GM23248 (cell line): ENCODE results near the gene SIX4. TPM values are rescaled to one million over a fixed set of nuclear protein-coding genes. Genes with fewer than 3 reads are reported as not detected.

ENCODE experiments used
- DNase-seq: peaks from one replicate; pipeline ENCODE4 v3.0.0-alpha.2; 2015
- H2AFZ ChIP-seq: fragments of 200-600 bp; sonication (generic); 2 replicates; pipeline ENCODE4 v1.6.1; 2016; ENCODE audit warnings: antibody characterized with exemption
- H3F3A ChIP-seq: fragments of 200-600 bp; sonication (generic); 2 replicates; pipeline ENCODE4 v1.6.1; 2016; ENCODE audit warnings: mild to moderate bottlenecking, antibody characterized with exemption, mixed run types; ENCODE audit not compliant: insufficient read depth
- H3K27ac ChIP-seq: fragments of 200-600 bp; sonication (generic); 2 replicates; pipeline ENCODE4 v1.5.1; 2016; ENCODE audit warnings: mild to moderate bottlenecking
- H3K27me3 ChIP-seq: fragments of 200-600 bp; sonication (generic); replicated peaks from 2 replicates; pipeline ENCODE4 v1.6.1; 2016; ENCODE audit warnings: mild to moderate bottlenecking; ENCODE audit not compliant: insufficient read depth
- H3K36me3 ChIP-seq: fragments of 200-600 bp; sonication (generic); 2 replicates; pipeline ENCODE4 v1.6.1; 2016; ENCODE audit warnings: low read depth, mild to moderate bottlenecking
- H3K4me1 ChIP-seq: fragments of 200-600 bp; sonication (generic); 2 replicates; pipeline ENCODE4 v1.6.1; 2016; ENCODE audit warnings: mild to moderate bottlenecking; ENCODE audit not compliant: insufficient read depth
- H3K4me2 ChIP-seq: fragments of 200-600 bp; sonication (generic); one replicate; pipeline ENCODE4 v1.6.1; 2016; ENCODE audit warnings: mild to moderate bottlenecking; ENCODE audit not compliant: unreplicated experiment
- H3K4me3 ChIP-seq: fragments of 200-600 bp; sonication (generic); 2 replicates; pipeline ENCODE4 v1.5.1; 2016; ENCODE audit warnings: mild to moderate bottlenecking
- H3K79me2 ChIP-seq: fragments of 200-600 bp; sonication (generic); 2 replicates; pipeline ENCODE4 v1.6.1; 2016; ENCODE audit warnings: mild to moderate bottlenecking; ENCODE audit not compliant: insufficient read depth
- H3K9ac ChIP-seq: fragments of 200-600 bp; sonication (generic); 2 replicates; pipeline ENCODE4 v1.6.1; 2016; ENCODE audit warnings: mild to moderate bottlenecking
- H3K9me2 ChIP-seq: fragments of 200-600 bp; sonication (generic); 2 replicates; pipeline ENCODE4 v1.6.1; 2016; ENCODE audit warnings: mixed run types, mild to moderate bottlenecking, moderate library complexity; ENCODE audit not compliant: insufficient read depth
- H3K9me3 ChIP-seq: fragments of 200-600 bp; sonication (generic); one replicate; pipeline ENCODE4 v1.6.1; 2017; ENCODE audit warnings: low read depth
- H4K20me1 ChIP-seq: fragments of 200-600 bp; sonication (generic); 2 replicates; pipeline ENCODE4 v1.6.0; 2016; ENCODE audit not compliant: insufficient read depth
- EZH2 ChIP-seq: fragments of 200-600 bp; sonication (generic); IDR thresholded peaks from 2 replicates; pipeline ENCODE4 v1.6.1; 2018; ENCODE audit warnings: antibody characterized with exemption, mild to moderate bottlenecking; ENCODE audit not compliant: insufficient read depth, poor library complexity, severe bottlenecking
- EZH2phosphoT487 ChIP-seq: fragments of 200-600 bp; sonication (generic); IDR thresholded peaks from 2 replicates; pipeline ENCODE4 v1.6.1; 2018; ENCODE audit warnings: antibody characterized with exemption, moderate library complexity, mild to moderate bottlenecking, low read depth; ENCODE audit not compliant: insufficient read depth
- WGBS, 2 experiments: methylation state at CpG; one replicate each; pipeline ENCODE4 v1.1.6; 2015 to 2017; ENCODE audit warnings: low lambda C conversion rate in 2 of 2, low coverage in 1 of 2; ENCODE audit errors: missing lambda C conversion rate in 2 of 2; 5-methylcytosine and 5-hydroxymethylcytosine counted together
- in situ Hi-C: fragments of 300-500 bp; cut with MboI; formaldehyde crosslinking; loops from 2 replicates; pipeline ENCODE4 v1.15.0; 2020
- polyA plus RNA-seq: library from polyadenylated mRNA; unstranded; fragments of >200 nt; fragmentation: Nextera tagmentation; extraction: Ambion mirVana; gene quantifications from 2 replicates; pipeline ENCODE4 v1.2.1, GENCODE V29; 2016
- total RNA-seq: library from RNA; depleted of rRNA; stranded (reverse); fragments of >200 nt; shearing (Covaris generic); gene quantifications from 2 replicates; pipeline ENCODE4 v1.2.3, GENCODE V29; 2014

Gene SIX4
- total and polyA plus RNA-seq, 2 experiments from 2014 or later: 1.5 to 12.2 TPM

GRCh38 chr14:60756847-60757246, 32.7 kb upstream of the SIX4 start:
- TF ChIP-seq EZH2 (no peak), EZH2phosphoT487 (no peak)
- DNase-seq: peak; percentile 33
- H3K27me3 ChIP-seq: no peaks in the 10 kb centered on the region
- H3F3A ChIP-seq: peaks cover 29% of the 10 kb centered on the region
- peak overlapping the region; percentile 54 for H3K4me3 ChIP-seq
- peak overlapping the region; percentile 8; the same call in 1 of the 2 replicates for H2AFZ ChIP-seq
- peaks cover 50% of the 10 kb centered on the region for H3K4me1 ChIP-seq
- no peaks in the 10 kb centered on the region for H3K36me3 ChIP-seq
- 2 to 9% methylated on average over 1 of the region's 1 CpG for WGBS, 2 experiments
- H3K9me3 ChIP-seq: no peaks in the 10 kb centered on the region
- H3K9ac ChIP-seq: peak overlapping the region; percentile 65
- H3K79me2 ChIP-seq: peaks cover 90% of the 10 kb centered on the region
- in situ Hi-C loops: no loop called here
- H4K20me1 ChIP-seq: no peaks in the 10 kb centered on the region
- H3K27ac ChIP-seq: peak overlapping the region; percentile 84
- H3K9me2 ChIP-seq: no peaks in the 10 kb centered on the region
- H3K4me2 ChIP-seq: peak overlapping the region; percentile 83

- peaks cover 25% of the 10 kb centered on the region for H3K4me1 ChIP-seq
- TF ChIP-seq EZH2 (no peak), EZH2phosphoT487 (no peak)
- peaks cover 29% of the 10 kb centered on the region for H3F3A ChIP-seq
- no peaks in the 10 kb centered on the region for H3K36me3 ChIP-seq
- no peak overlapping the region for H3K4me2 ChIP-seq
- no peaks in the 10 kb centered on the region for H4K20me1 ChIP-seq
- peaks cover 90% of the 10 kb centered on the region for H3K79me2 ChIP-seq
- 87 to 90% methylated on average over 7 of the region's 7 CpGs for WGBS, 2 experiments
- H2AFZ ChIP-seq: no peak overlapping the region
- no peak for DNase-seq
- H3K9me3 ChIP-seq: no peaks in the 10 kb centered on the region
- no peak overlapping the region for H3K4me3 ChIP-seq
- H3K9ac ChIP-seq: no peak overlapping the region
- in situ Hi-C loops: no loop called here
- H3K27ac ChIP-seq: no peak overlapping the region
- H3K27me3 ChIP-seq: no peaks in the 10 kb centered on the region
- H3K9me2 ChIP-seq: no peaks in the 10 kb centered on the region
These were observed 29.3 kb upstream of the SIX4 start for GRCh38 chr14:60753264-60754119.

GRCh38 chr14:60744566-60744965, 20.4 kb upstream of the SIX4 start:
- H3K4me2 ChIP-seq: no peak overlapping the region
- DNase-seq: no peak
- TF ChIP-seq EZH2 (no peak), EZH2phosphoT487 (no peak)
- no peak overlapping the region for H3K4me3 ChIP-seq
- H3K9ac ChIP-seq: no peak overlapping the region
- no peaks in the 10 kb centered on the region for H3K9me3 ChIP-seq
- no peaks in the 10 kb centered on the region for H3K27me3 ChIP-seq
- H3K27ac ChIP-seq: no peak overlapping the region
- H3K9me2 ChIP-seq: no peaks in the 10 kb centered on the region
- no peak overlapping the region for H2AFZ ChIP-seq
- no peaks in the 10 kb centered on the region for H3F3A ChIP-seq
- H3K36me3 ChIP-seq: no peaks in the 10 kb centered on the region
- in situ Hi-C loops: no loop called here
- H3K79me2 ChIP-seq: peaks cover 97% of the 10 kb centered on the region
- no peaks in the 10 kb centered on the region for H3K4me1 ChIP-seq
- no peaks in the 10 kb centered on the region for H4K20me1 ChIP-seq

GRCh38 chr14:60738843-60739508, 14.8 kb upstream of the SIX4 start:
- Histone ChIP-seq H3K9me3 (no peaks in the 10 kb centered on the region), H2AFZ (no peak overlapping the region), H3K27me3 (no peaks in the 10 kb centered on the region), H3K4me2 (no peak overlapping the region), H4K20me1 (no peaks in the 10 kb centered on the region), H3K4me1 (peaks cover 17% of the 10 kb centered on the region), H3K79me2 (peaks cover 97% of the 10 kb centered on the region), H3K36me3 (no peaks in the 10 kb centered on the region), H3F3A (peaks cover 10% of the 10 kb centered on the region), H3K9ac (no peak overlapping the region), H3K27ac (no peak overlapping the region), H3K9me2 (no peaks in the 10 kb centered on the region), H3K4me3 (no peak overlapping the region)
- TF ChIP-seq EZH2 (no peak), EZH2phosphoT487 (no peak)
- in situ Hi-C loops: no loop called here
- WGBS, 2 experiments: 88 to 93% methylated on average over 4 of the region's 4 CpGs
- no peak for DNase-seq
